ENCODE results near the gene RAB6B.

The RAB6B gene

GRCh38 chr3:133855772-133856171 lies 39.9 kb downstream of the RAB6B start:
- no peak for DNase-seq

GRCh38 chr3:133855002-133855370 lies 40.7 kb downstream of the RAB6B start:
- DNase-seq = no peak

GRCh38 chr3:133854264-133855001 lies 41.2 kb downstream of the RAB6B start:
- DNase-seq = no peak

- no peak for DNase-seq
These were observed 41.8 kb downstream of the RAB6B start for GRCh38 chr3:133853925-133854227.

- DNase-seq = no peak
These were observed 42.4 kb downstream of the RAB6B start for GRCh38 chr3:133853063-133853924.

GRCh38 chr3:133851931-133852330 lies 43.8 kb downstream of the RAB6B start:
- no peak for DNase-seq

- no peak for DNase-seq
These were observed 44.3 kb downstream of the RAB6B start for GRCh38 chr3:133851266-133851906.

GRCh38 chr3:133850034-133850433 lies 45.6 kb downstream of the RAB6B start:
- no peak for DNase-seq

GRCh38 chr3:133849346-133849745 lies 46.3 kb downstream of the RAB6B start:
- no peak for DNase-seq

GRCh38 chr3:133845127-133845526 lies 50.6 kb downstream of the RAB6B start:
- no peak for DNase-seq

- no peak for DNase-seq
These were observed 52.0 kb downstream of the RAB6B start for GRCh38 chr3:133843634-133844033.

GRCh38 chr3:133842158-133842557 lies 53.5 kb downstream of the RAB6B start:
- no peak for DNase-seq

- no peak for DNase-seq
These were observed 54.5 kb downstream of the RAB6B start for GRCh38 chr3:133841196-133841595.

GRCh38 chr3:133840767-133841166 lies 54.9 kb downstream of the RAB6B start:
- DNase-seq = no peak

- no peak for DNase-seq
These were observed 55.5 kb downstream of the RAB6B start for GRCh38 chr3:133840055-133840737.

- no peak for DNase-seq
These were observed 56.5 kb downstream of the RAB6B start for GRCh38 chr3:133838916-133839800.

- no peak for DNase-seq
These were observed 57.3 kb downstream of the RAB6B start for GRCh38 chr3:133838296-133838789.

GRCh38 chr3:133837487-133838295 lies 58.0 kb downstream of the RAB6B start:
- no peak for DNase-seq

- DNase-seq = no peak
These were observed 59.1 kb downstream of the RAB6B start for GRCh38 chr3:133836497-133837158.

GRCh38 chr3:133835961-133836360 lies 59.7 kb downstream of the RAB6B start:
- DNase-seq = no peak

GRCh38 chr3:133835418-133835743 lies 60.3 kb downstream of the RAB6B start:
- no peak for DNase-seq
